B cell (primary cell): Measurements from ENCODE around the gene CLDND2.

ENCODE experiments used
- CTCF ChIP-seq: fragments of 200-600 bp; IDR thresholded peaks from one replicate; pipeline ENCODE4 v1.8.0; 2022; ENCODE audit warnings: antibody characterized with exemption, mild to moderate bottlenecking
- EZH2 ChIP-seq: IDR thresholded peaks from 2 replicates; pipeline ENCODE4 v1.6.1; 2012; ENCODE audit warnings: borderline replicate concordance, low read depth, mild to moderate bottlenecking, moderate library complexity, low read length; ENCODE audit not compliant: insufficient read depth, poor library complexity, severe bottlenecking

- no peak for TF ChIP-seq CTCF
- no peak for TF ChIP-seq EZH2
Observed at GRCh38 chr19:51392701-51393100, 23.9 kb upstream of the CLDND2 start.
